Nucleus accumbens (tissue), 56 donors: ENCODE measurements around the gene PRSS48.
"Not testable (repeated sequence)": the region's sequence is repeated elsewhere in the genome, so short reads cannot be mapped to it uniquely, and the experiment has no call there.

Source experiments
- DNase-seq, 56 donors: peaks; one replicate each; lab custom pipeline; 2025; lab: John Stamatoyannopoulos, UW

The PRSS48 gene

GRCh38 chr4:151259752-151260151 is 17.2 kb upstream of the PRSS48 start:
- DNase-seq: no peak

- no peak for DNase-seq
These were observed 16.4 kb upstream of the PRSS48 start for GRCh38 chr4:151260526-151260925.

- peak in 1 of 56 donors; percentile 3 for DNase-seq
These were observed 13.5 kb upstream of the PRSS48 start for GRCh38 chr4:151263455-151263854.

GRCh38 chr4:151266497-151266896 is 10.5 kb upstream of the PRSS48 start:
- DNase-seq: no peak

GRCh38 chr4:151267104-151267503 is 9.9 kb upstream of the PRSS48 start:
- DNase-seq: no peak

DNA sequence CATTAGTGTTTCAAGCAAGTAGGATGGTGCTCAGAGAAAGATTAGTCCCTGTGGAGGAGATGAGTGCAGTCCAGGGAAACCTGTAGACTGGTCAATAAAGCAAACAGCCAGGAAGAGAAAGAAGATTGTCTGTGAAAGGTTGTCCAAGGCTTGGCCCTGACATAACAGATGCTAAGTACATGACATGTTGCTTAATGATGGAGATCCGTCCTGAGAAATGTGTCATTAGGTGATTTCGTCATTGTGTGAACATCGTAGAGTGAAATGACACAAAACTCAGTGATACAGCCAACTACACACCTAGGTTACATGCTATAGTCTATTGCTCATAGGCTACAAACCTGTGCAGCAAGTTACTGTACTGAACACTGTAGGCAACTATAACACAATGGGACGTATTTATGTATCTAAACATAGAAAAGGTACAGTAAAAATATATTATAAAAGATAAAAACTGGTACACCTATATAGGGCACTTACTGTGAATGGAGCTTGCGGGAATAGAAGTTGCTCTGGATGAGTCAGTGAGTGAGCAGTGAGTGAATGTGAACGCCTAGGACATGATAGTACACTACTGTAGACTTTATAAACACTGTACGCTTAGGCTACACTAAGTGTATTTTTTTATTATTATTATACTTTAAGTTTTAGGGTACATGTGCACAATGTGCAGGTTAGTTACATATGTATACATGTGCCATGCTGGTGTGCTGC is 9.0 kb upstream of the PRSS48 start:
- no peak for DNase-seq

DNA sequence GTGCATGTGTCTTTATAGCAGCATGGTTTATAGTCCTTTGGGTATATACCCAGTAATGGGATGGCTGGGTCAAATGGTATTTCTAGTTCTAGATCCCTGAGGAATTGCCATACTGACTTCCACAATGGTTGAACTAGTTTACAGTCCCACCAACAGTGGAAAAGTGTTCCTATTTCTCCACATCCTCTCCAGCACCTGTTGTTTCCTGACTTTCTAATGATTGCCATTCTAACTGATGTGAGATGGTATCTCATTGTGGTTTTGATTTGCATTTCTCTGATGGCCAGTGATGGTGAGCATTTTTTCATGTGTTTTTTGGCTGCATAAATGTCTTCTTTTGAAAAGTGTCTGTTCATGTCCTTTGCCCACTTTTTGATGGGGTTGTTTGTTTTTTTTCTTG is 8.1 kb upstream of the PRSS48 start:
- DNase-seq: not testable (repeated sequence)

DNA sequence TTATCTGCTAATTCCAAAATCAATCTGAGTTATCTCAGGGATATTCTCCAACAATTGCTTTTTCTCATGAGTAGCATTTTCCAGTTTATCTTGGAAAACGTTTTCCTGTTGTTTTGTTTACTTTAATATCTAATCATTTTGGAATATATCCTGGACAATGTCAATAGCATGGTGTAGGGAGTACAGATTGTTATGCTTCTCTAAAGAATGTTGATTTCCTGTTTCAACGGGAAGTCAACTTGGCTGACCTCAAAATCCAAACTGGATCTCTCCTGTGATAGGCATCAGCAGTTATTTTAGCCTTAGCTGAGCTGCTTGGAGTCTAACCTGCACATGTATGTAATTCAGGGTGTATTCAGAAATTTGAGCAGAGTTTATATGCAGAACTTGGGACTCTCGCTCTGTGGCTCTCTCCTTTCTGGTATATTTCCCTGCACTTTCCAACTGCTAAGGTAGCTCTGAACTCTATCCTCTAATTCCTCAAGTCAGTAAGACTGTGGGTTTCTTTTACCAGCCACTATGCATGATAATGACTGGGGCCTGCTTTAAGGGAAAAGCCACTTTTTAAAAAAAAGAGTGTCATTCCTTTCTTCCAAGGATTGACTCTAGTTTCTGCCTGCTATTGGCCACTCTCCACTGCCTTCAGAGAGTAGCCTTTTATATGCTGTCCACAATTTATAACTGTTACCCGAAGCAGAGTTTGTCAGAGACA is 7.7 kb downstream of the PRSS48 start:
- DNase-seq: no peak

GRCh38 chr4:151287409-151287808 is 10.4 kb downstream of the PRSS48 start:
- no peak for DNase-seq

- no peak for DNase-seq
These were observed 14.5 kb downstream of the PRSS48 start for GRCh38 chr4:151291485-151291884.

DNA sequence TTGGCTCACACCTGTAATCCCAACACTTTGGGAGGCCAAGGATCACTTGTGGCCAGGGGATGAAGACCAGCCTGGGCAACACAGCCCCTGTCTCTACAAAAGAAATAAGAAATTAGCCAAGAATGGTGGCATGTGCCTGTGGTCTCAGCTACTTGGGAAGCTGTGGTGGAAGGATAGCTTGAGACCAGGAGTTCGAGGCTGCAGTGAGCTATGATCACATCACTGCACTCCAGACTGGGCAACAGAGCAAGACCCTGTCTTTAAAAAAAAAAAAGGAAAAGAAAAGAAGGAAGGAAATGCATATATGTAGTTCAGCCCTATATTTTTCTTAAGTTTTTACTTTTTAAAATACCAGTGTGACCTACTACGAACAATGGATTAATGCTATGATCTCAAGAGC is 15.1 kb downstream of the PRSS48 start:
- DNase-seq: no peak

GRCh38 chr4:151294833-151295496 is 18.0 kb downstream of the PRSS48 start:
- DNase-seq: no peak

DNA sequence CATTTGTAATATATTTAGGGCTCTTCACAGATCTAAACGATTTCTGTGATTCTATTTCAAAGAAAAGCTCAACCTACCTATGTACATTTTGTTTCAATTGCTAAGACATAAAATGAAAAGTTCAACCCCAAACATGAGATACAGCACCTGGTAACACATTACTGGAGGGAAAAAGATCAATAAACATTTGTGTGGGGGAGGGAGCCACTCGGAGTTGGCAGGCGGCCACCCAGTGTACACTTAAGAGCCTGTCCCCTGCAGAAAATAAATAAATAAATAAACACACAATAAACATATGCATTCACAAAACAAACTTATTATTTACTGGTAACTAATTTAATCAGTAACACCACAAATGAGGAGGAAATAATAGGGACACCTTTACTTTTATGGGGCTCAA is 19.3 kb downstream of the PRSS48 start:
- no peak for DNase-seq

DNA sequence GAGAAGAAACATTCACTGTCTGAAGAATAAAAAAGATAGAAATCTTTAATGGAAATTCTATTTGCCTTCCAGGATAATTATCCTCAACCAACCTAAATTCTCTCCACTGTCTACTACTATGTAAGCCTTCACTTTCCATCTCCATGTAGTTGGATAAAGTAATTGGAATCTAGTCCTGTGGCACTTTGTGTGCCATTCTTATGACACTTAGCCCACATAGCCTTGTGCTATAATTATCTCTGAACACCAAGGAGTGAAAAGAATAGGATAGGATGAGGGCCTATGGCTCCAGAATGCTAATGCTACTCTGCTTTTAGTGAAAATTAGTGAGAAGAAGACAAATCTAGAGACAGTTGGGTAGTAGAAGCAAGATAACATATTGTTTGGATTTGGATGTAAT is 20.2 kb downstream of the PRSS48 start:
- DNase-seq: no peak

DNA sequence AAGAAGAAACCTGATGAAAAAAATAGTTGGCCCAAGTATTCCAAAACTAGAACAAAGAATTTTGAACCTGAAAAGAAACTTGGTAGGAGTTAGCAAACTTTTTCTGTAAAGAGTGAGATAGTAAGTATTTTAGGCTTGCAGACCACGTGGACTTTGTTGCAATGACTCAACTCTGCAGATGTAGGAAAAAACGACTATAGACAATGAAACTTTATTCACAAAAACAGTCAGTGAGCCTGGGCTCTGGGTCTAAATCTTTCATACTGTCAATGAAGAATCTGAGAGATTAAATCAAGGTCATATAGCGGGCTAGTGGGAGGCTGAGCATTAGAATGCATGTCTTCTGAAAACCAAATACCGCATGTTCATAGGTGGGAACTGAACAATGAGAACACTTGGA is 25.5 kb downstream of the PRSS48 start:
- peak in 2 of 56 donors; percentile 4 to 11 for DNase-seq

- DNase-seq: no peak
These were observed 27.3 kb downstream of the PRSS48 start for GRCh38 chr4:151304226-151304625.

DNA sequence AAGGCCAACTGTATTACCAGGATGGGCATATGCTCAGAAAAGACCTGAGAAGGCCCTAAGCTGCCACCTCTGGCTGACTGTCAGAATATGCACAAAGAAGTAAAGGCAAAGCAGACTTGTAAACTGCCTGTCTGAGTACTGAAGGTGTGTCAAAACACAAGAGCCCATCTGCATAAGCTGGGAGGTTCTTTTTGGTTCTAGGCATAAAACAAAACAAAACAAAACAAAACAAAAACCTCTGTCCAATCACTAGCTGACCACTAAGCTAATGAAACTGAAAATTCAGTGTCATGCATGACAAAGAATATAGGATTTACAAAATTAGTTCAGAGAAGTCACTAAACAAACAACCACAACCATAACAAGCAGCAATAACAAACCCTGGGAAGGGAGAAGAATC is 27.8 kb downstream of the PRSS48 start:
- DNase-seq: no peak

DNA sequence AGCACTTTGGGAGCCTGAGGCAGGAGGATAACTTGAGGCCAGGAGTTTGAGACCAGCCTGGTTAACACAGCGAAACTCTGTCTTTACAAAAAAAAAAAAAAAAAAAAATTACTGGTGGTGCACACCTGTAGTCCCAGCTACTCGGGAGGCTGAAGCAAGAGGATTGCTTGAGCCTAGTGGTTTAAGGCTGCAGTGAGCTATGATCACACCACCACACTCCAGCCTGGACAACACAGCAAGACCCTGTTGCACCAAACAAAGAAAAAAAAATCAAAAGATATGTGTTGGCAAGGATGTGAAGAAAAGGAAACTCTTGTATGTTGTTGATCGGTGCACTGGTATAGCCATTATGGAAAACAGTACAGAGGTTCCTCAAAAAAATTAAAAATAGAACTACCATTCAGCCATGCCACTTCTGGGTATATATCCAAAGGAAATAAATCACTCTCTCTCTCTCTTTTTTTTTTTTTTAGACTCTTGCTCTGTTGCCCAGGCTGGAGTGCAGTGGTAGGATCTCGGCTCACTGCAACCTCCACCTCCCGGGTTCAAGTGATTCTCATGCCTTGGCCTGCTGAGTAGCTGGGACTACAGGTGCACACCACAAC is 33.3 kb downstream of the PRSS48 start:
- no peak for DNase-seq

GRCh38 chr4:151313306-151314009 is 36.5 kb downstream of the PRSS48 start:
- DNase-seq: no peak

DNA sequence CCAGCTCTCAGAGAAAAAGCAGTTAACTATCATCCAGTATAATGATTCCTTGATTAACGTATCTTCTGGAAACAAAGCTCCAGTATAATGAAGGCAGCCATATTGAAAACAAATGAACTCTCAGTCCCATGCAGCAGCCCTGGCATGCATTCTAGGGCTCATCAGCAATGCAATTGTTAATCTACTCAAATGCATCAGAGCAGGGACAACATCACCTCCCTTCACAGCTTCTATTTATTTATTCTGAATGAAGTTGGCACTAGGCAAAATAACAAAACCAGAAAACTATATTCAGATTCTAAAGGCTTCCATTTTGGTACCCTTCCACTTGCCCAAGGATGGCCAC is 37.0 kb downstream of the PRSS48 start:
- DNase-seq: no peak

DNA sequence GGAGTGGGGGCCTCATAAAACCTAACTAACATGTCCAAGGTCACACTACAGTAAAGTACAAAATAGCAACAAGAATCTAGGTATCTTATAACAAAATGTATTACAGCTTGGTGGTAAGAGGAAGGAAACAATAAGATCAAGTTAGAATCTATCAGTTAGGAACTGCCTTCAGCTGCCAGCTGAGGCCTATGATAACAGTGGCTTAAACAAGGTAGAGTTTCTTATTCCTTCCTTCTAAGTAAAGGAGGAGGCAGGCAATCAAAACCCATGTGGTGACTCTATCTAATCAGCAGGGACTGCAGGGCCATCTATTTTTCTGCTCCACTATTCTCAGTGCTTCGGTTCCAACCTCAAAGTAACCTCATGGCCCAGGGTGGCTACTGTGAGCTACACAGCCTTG is 37.5 kb downstream of the PRSS48 start:
- no peak for DNase-seq
